SK-N-SH treated with all-trans-retinoic acid at 6 μM for 48 hours (cell line): ENCODE measurements around the gene PPL.
"Not testable (repeated sequence)": the region's sequence is repeated elsewhere in the genome, so short reads cannot be mapped to it uniquely, and the experiment has no call there.

Experiments
- ATAC-seq: fragments of 200-7000 bp; cut with Tn5 transposase; 3 replicates; pipeline ENCODE4 v1.9.1; 2020; ENCODE audit warnings: mild to moderate bottlenecking, moderate library complexity
- ARNTL ChIP-seq: fragments of 450-650 bp; formaldehyde crosslinking; IDR thresholded peaks from 2 replicates; pipeline ENCODE4 v1.5.0; 2020; ENCODE audit warnings: low read depth, mild to moderate bottlenecking, moderate library complexity, borderline replicate concordance
- BACH2 ChIP-seq: fragments of 250-450 bp; sonication (Bioruptor Pico); IDR thresholded peaks from 2 replicates; pipeline ENCODE4 v1.9.0; 2021; ENCODE audit warnings: mild to moderate bottlenecking, borderline replicate concordance
- CREB5 ChIP-seq: fragments of 250-450 bp; sonication (Bioruptor Pico); IDR thresholded peaks from 2 replicates; pipeline ENCODE4 v1.5.1; 2020; ENCODE audit warnings: low read depth, mild to moderate bottlenecking, moderate library complexity
- CSRNP3 ChIP-seq: fragments of 250-450 bp; sonication (Bioruptor Pico); IDR thresholded peaks from 2 replicates; pipeline ENCODE4 v1.5.1; 2021; ENCODE audit warnings: mild to moderate bottlenecking, moderate library complexity
- ESRRG ChIP-seq: fragments of 250-450 bp; sonication (Bioruptor Pico); IDR thresholded peaks from 2 replicates; pipeline ENCODE4 v1.6.1; 2021; ENCODE audit warnings: mild to moderate bottlenecking
- GLIS3 ChIP-seq: fragments of 250-450 bp; sonication (Bioruptor Pico); IDR thresholded peaks from 2 replicates; pipeline ENCODE4 v1.5.0; 2020; ENCODE audit warnings: mild to moderate bottlenecking, moderate library complexity
- ISL1 ChIP-seq: fragments of 250-450 bp; sonication (Bioruptor Pico); IDR thresholded peaks from 2 replicates; pipeline ENCODE4 v2.1.2; 2022; ENCODE audit warnings: mild to moderate bottlenecking, moderate library complexity
- OSR1 ChIP-seq: fragments of 250-450 bp; sonication (Bioruptor Pico); IDR thresholded peaks from 2 replicates; pipeline ENCODE4 v1.8.0; 2022; ENCODE audit warnings: moderate library complexity, mild to moderate bottlenecking, inconsistent platforms
- PATZ1 ChIP-seq: fragments of 250-450 bp; sonication (Bioruptor Pico); IDR thresholded peaks from 2 replicates; pipeline ENCODE4 v1.8.0; 2020; ENCODE audit warnings: mild to moderate bottlenecking, moderate library complexity, borderline replicate concordance
- POU6F1 ChIP-seq: fragments of 250-450 bp; sonication (Bioruptor Pico); IDR thresholded peaks from 2 replicates; pipeline ENCODE4 v1.8.0; 2021; ENCODE audit warnings: low read depth, mild to moderate bottlenecking, moderate library complexity, borderline replicate concordance
- PPARA ChIP-seq: fragments of 250-450 bp; sonication (Bioruptor Pico); IDR thresholded peaks from 2 replicates; pipeline ENCODE4 v1.5.0; 2020; ENCODE audit warnings: mild to moderate bottlenecking, borderline replicate concordance
- RARB ChIP-seq: fragments of 250-450 bp; sonication (Bioruptor Pico); IDR thresholded peaks from 2 replicates; pipeline ENCODE4 v1.8.0; 2021; ENCODE audit warnings: mild to moderate bottlenecking, moderate library complexity
- SNAI2 ChIP-seq: fragments of 250-450 bp; sonication (Bioruptor Pico); IDR thresholded peaks from 2 replicates; pipeline ENCODE4 v1.5.0; 2020; ENCODE audit warnings: mild to moderate bottlenecking, moderate library complexity
- TCF4 ChIP-seq: fragments of 250-450 bp; sonication (Bioruptor Pico); IDR thresholded peaks from 2 replicates; pipeline ENCODE4 v1.8.0; 2021; ENCODE audit warnings: mild to moderate bottlenecking, moderate library complexity, borderline replicate concordance
- TSHZ2 ChIP-seq: fragments of 250-450 bp; sonication (Bioruptor Pico); IDR thresholded peaks from 2 replicates; pipeline ENCODE4 v1.5.0; 2020; ENCODE audit warnings: mild to moderate bottlenecking, moderate library complexity
- ZFP3 ChIP-seq: fragments of 250-450 bp; sonication (Bioruptor Pico); IDR thresholded peaks from 2 replicates; pipeline ENCODE4 v1.5.0; 2020; ENCODE audit warnings: mild to moderate bottlenecking, moderate library complexity
- ZFP30 ChIP-seq: fragments of 450-650 bp; formaldehyde crosslinking; IDR thresholded peaks from 2 replicates; pipeline ENCODE4 v1.5.0; 2022; ENCODE audit warnings: mild to moderate bottlenecking, moderate library complexity
- ZNF565 ChIP-seq: fragments of 450-650 bp; formaldehyde crosslinking; conservative IDR thresholded peaks from 2 replicates; pipeline ENCODE4 v1.5.0; 2020; ENCODE audit warnings: low read depth, mild to moderate bottlenecking, moderate library complexity
- ZNF70 ChIP-seq: fragments of 450-650 bp; formaldehyde crosslinking; IDR thresholded peaks from 2 replicates; pipeline ENCODE4 v1.5.0; 2020; ENCODE audit warnings: mild to moderate bottlenecking, moderate library complexity
- ZNF8 ChIP-seq: fragments of 450-650 bp; formaldehyde crosslinking; IDR thresholded peaks from 2 replicates; pipeline ENCODE4 v1.5.0; 2020; ENCODE audit warnings: mild to moderate bottlenecking, moderate library complexity

PPL gene

GRCh38 chr16:4933433-4933832 is 3.5 kb downstream of the PPL start (continued):
- TF ChIP-seq POU6F1 (CRISPR knock-in tag) (no peak), ZFP3 (no peak), ZNF8 (CRISPR knock-in tag) (no peak), RARB (CRISPR knock-in tag) (no peak)
- TF ChIP-seq, all 23 proteins: peak for 0

- ATAC-seq: no peak
- TF ChIP-seq PATZ1 (CRISPR knock-in tag): no peak
- TF ChIP-seq CSRNP3: no peak
- TF ChIP-seq TSHZ2 (CRISPR knock-in tag): no peak
- no peak for TF ChIP-seq ZFP30 (CRISPR knock-in tag)
- TF ChIP-seq PPARA: no peak
- TF ChIP-seq GLIS3 (CRISPR knock-in tag): no peak
- no peak for TF ChIP-seq CREB5 (CRISPR knock-in tag)
- no peak for TF ChIP-seq ZNF565 (CRISPR knock-in tag)
- no peak for TF ChIP-seq ARNTL (CRISPR knock-in tag)
- no peak for TF ChIP-seq ZFP3
- no peak for TF ChIP-seq POU6F1 (CRISPR knock-in tag)
- TF ChIP-seq BACH2 (CRISPR knock-in tag): no peak
- TF ChIP-seq ZNF8 (CRISPR knock-in tag): no peak
- no peak for TF ChIP-seq SNAI2 (CRISPR knock-in tag)
- TF ChIP-seq ESRRG (CRISPR knock-in tag): no peak
- no peak for TF ChIP-seq ZNF70 (CRISPR knock-in tag)
- no peak for TF ChIP-seq TCF4 (CRISPR knock-in tag)
- no peak for TF ChIP-seq RARB (CRISPR knock-in tag)
- TF ChIP-seq ISL1 (CRISPR knock-in tag): no peak
- TF ChIP-seq OSR1 (CRISPR knock-in tag): no peak
Observed at GRCh38 chr16:4931381-4931780, 5.6 kb downstream of the PPL start.

- ATAC-seq: not testable (repeated sequence)
Observed at GRCh38 chr16:4929619-4930018, 7.3 kb downstream of the PPL start.
